ENCODE results near the gene USP27X. TPM values are rescaled to one million over a fixed set of nuclear protein-coding genes. Genes with fewer than 3 reads are reported as not detected.

The USP27X gene
- total RNA-seq (2022) (3.1 and 4.2 TPM in 2 replicates), Bru-seq, nascent RNA (percentile 54 among the genes with signal in this experiment), BruChase-seq, experiment 1, labeled RNA remaining after a 6-hour chase (percentile 54 among the genes with signal in this experiment), BruChase-seq, experiment 2, labeled RNA remaining after a 2-hour chase (percentile 62 among the genes with signal in this experiment)
- long read RNA-seq, partial matches to known transcripts: 0 of 2 reads
- long read RNA-seq, other reads (novel, unspliced or antisense): 0 of 2 reads

- intact Hi-C loops (cut with micrococcal nuclease; ENCODE audit: unreplicated experiment): loop anchor here (5.0 kb wide), 1 partner anchor 587 kb away; no protein-coding TSS in a partner anchor
- Mint-ChIP-seq H3K9me3 (ENCODE audit: low read depth, unreplicated experiment) (no peaks in the 10 kb centered on the region), H3K4me3 (ENCODE audit: low read depth, unreplicated experiment) (peak within 1 kb of the TSS; percentile 68), H3K4me1 (ENCODE audit: low read depth, unreplicated experiment) (peaks cover 3% of the 10 kb centered on the region), H3K27me3 (ENCODE audit: unreplicated experiment) (no peaks in the 10 kb centered on the region), H3K36me3 (ENCODE audit: insufficient read depth, unreplicated experiment) (peaks cover 18% of the 10 kb centered on the region), H3K27ac (ENCODE audit: unreplicated experiment) (peak within 1 kb of the TSS; percentile 27)
- no TSS peak for BruUV-seq (replicated peaks)
- CTCF ChIA-PET: interaction anchor here (0.6 to 1.2 kb wide), 2 partner anchors 43 to 1887 kb away, joined by 3 to 4 read pairs; partner anchors contain the start of gene CLCN5
- peak; percentile 85 for DNase-seq
- TF ChIP-seq, protein P1, sequence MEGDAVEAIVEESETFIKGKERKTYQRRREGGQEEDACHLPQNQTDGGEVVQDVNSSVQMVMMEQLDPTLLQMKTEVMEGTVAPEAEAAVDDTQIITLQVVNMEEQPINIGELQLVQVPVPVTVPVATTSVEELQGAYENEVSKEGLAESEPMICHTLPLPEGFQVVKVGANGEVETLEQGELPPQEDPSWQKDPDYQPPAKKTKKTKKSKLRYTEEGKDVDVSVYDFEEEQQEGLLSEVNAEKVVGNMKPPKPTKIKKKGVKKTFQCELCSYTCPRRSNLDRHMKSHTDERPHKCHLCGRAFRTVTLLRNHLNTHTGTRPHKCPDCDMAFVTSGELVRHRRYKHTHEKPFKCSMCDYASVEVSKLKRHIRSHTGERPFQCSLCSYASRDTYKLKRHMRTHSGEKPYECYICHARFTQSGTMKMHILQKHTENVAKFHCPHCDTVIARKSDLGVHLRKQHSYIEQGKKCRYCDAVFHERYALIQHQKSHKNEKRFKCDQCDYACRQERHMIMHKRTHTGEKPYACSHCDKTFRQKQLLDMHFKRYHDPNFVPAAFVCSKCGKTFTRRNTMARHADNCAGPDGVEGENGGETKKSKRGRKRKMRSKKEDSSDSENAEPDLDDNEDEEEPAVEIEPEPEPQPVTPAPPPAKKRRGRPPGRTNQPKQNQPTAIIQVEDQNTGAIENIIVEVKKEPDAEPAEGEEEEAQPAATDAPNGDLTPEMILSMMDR (IDR thresholded peaks at IDR 0.05; ENCODE audit: unreplicated experiment): peak; percentile 69
Measured at GRCh38 chrX:49878834-49879655, at the start of gene USP27X. USP27X (plus strand) TSS chrX:49879484; CDS start chrX:49880308, 824 bp downstream.

DNA sequence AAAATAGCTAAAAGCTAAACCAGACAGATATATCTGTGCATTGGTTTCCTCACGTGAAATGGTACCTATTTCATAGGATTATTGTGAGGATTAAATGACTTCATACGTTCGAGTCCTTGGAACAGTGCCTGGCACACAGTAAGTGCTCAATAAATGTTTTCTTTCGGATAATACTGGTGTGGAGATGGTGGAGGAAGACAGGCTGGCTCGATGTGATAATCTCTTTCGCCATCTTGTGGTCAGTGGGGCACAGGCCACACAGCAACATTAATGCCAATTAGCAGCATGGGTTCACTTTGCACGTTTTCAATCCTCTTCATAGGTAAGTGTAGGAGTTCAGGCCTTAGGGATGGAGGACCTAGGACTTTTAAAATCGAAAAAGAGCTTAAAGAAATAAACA lies 40.9 kb upstream of the USP27X start:
- Mint-ChIP-seq H3K27me3 (ENCODE audit: unreplicated experiment) (peaks cover 33% of the 10 kb centered on the region), H3K4me3 (ENCODE audit: low read depth, unreplicated experiment) (no peak overlapping the region), H3K27ac (ENCODE audit: unreplicated experiment) (no peak overlapping the region), H3K9me3 (ENCODE audit: low read depth, unreplicated experiment) (no peaks in the 10 kb centered on the region), H3K4me1 (ENCODE audit: low read depth, unreplicated experiment) (no peaks in the 10 kb centered on the region), H3K36me3 (ENCODE audit: insufficient read depth, unreplicated experiment) (no peaks in the 10 kb centered on the region)
- CTCF ChIA-PET: interaction anchor here (0.5 to 1.5 kb wide), 3 partner anchors 38 to 1207 kb away, joined by 3 read pairs; no protein-coding TSS in a partner anchor
- intact Hi-C loops (cut with micrococcal nuclease; ENCODE audit: unreplicated experiment): loop anchor here (5.0 kb wide), 2 partner anchors 76 to 546 kb away; no protein-coding TSS in a partner anchor
- no TSS peak for BruUV-seq (replicated peaks)
- peak; percentile 30 for DNase-seq
- TF ChIP-seq, protein P1 (IDR thresholded peaks at IDR 0.05; ENCODE audit: unreplicated experiment): peak; percentile 18

DNA sequence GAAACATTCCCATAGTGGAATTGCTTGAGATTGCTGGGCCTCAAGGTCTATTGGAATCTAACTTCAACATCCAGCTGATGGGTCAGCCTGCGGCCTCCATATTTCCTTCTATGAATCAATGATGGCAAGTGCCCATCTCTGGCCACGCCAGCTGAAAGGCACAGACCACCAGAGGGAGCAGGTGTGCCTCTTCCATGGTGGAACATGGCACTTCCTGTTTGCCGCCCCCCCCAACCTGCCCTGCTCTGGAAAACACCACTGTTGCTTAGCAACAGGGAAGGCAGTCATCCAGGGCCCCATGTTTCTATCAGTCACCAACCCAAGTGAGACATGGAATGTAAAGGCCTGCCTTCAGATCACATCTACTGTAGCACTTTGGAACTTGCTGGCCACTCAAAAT lies 38.6 kb upstream of the USP27X start:
- TF ChIP-seq, protein P1 (IDR thresholded peaks at IDR 0.05; ENCODE audit: unreplicated experiment): no peak
- BruUV-seq (replicated peaks): no TSS peak
- DNase-seq: peak; percentile 74
- Mint-ChIP-seq H3K4me1 (ENCODE audit: low read depth, unreplicated experiment) (no peaks in the 10 kb centered on the region), H3K9me3 (ENCODE audit: low read depth, unreplicated experiment) (no peaks in the 10 kb centered on the region), H3K4me3 (ENCODE audit: low read depth, unreplicated experiment) (no peak overlapping the region), H3K27ac (ENCODE audit: unreplicated experiment) (no peak overlapping the region), H3K36me3 (ENCODE audit: insufficient read depth, unreplicated experiment) (no peaks in the 10 kb centered on the region), H3K27me3 (ENCODE audit: unreplicated experiment) (peaks cover 32% of the 10 kb centered on the region)
- CTCF ChIA-PET: no interaction called here
- intact Hi-C loops (cut with micrococcal nuclease; ENCODE audit: unreplicated experiment): no loop called here

DNA sequence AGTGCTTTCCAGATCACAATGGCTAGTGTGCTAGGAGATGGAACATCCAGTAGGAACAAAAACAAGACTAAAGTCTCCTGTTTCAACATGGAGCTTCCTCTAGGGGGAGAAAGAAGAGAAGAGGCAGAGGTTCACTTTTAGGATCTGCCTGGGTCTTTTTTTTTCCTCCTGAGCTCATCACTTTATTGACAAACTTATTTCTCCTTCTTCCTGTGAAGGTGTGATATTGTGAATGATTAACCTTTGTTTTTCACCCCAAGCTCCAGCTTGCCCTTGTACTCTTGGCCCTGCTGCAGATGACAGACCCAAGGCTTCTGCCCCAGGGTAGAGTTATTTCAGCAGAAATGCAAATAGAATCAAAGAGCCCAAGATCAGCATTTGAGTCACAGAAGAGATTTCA lies 36.7 kb upstream of the USP27X start:
- no TSS peak for BruUV-seq (replicated peaks)
- TF ChIP-seq, protein P1 (IDR thresholded peaks at IDR 0.05; ENCODE audit: unreplicated experiment): no peak
- CTCF ChIA-PET: no interaction called here
- intact Hi-C loops (cut with micrococcal nuclease; ENCODE audit: unreplicated experiment): no loop called here
- Mint-ChIP-seq H3K27ac (ENCODE audit: unreplicated experiment) (no peak overlapping the region), H3K4me3 (ENCODE audit: low read depth, unreplicated experiment) (no peak overlapping the region), H3K9me3 (ENCODE audit: low read depth, unreplicated experiment) (no peaks in the 10 kb centered on the region), H3K4me1 (ENCODE audit: low read depth, unreplicated experiment) (no peaks in the 10 kb centered on the region), H3K27me3 (ENCODE audit: unreplicated experiment) (peaks cover 33% of the 10 kb centered on the region), H3K36me3 (ENCODE audit: insufficient read depth, unreplicated experiment) (no peaks in the 10 kb centered on the region)
- DNase-seq: no peak
